ENCODE results near the gene MAPKAP1.

DNA sequence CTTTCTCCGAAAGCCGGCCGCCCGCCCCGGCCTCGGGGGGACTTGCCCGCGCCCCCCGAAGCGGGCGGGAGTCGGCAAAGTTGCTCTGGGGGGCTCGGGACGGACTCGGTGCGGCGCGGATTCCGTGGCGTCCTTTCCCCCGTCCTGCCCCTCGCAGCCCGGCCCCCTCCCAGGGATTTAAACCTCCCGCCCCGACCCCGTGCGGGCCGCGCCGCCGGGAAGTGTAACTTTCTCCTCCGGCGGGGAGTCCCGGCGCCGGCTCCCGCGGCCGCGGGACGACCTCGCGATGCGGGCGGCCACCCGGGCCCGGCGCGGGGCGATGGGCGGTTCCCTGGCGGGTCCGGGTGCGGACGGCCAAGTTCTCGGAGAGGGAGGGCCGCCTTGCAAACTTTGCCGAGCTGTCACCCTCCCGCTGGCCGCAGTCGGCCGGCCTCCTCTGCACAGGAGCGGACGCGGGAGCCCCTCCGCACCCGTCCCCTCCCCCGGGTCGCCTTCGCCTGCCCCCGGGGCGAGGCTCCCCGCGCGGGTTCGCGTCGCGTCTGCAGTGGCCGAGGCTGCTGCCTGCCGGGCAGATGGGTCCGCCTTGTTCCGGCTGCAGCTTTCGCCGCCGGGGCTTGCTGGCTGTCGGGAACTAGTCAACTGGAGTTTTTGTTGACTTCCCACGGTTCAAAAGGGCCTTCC lies 40.9 kb upstream of the MAPKAP1 start:
- TF ChIP-seq, protein P1, sequence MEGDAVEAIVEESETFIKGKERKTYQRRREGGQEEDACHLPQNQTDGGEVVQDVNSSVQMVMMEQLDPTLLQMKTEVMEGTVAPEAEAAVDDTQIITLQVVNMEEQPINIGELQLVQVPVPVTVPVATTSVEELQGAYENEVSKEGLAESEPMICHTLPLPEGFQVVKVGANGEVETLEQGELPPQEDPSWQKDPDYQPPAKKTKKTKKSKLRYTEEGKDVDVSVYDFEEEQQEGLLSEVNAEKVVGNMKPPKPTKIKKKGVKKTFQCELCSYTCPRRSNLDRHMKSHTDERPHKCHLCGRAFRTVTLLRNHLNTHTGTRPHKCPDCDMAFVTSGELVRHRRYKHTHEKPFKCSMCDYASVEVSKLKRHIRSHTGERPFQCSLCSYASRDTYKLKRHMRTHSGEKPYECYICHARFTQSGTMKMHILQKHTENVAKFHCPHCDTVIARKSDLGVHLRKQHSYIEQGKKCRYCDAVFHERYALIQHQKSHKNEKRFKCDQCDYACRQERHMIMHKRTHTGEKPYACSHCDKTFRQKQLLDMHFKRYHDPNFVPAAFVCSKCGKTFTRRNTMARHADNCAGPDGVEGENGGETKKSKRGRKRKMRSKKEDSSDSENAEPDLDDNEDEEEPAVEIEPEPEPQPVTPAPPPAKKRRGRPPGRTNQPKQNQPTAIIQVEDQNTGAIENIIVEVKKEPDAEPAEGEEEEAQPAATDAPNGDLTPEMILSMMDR (IDR thresholded peaks at IDR 0.05), result no peak
- TF ChIP-seq POLR2A (IDR thresholded peaks at IDR 0.05) (no peak), POLR2AphosphoS5 (IDR thresholded peaks at IDR 0.05) (no peak)

Data from suprapubic skin (tissue), 4 donors.